ENCODE results near the gene PLA2G4F. TPM values are rescaled to one million over a fixed set of nuclear protein-coding genes. Genes with fewer than 3 reads are reported as not detected.

The PLA2G4F gene
- total RNA-seq, 4 donors from 2014 or later, result 7.4 to 45.2 (median 36.6) TPM

GRCh38 chr15:42151141-42151561, 5.3 kb downstream of the PLA2G4F start:
- DNase-seq, result no peak

GRCh38 chr15:42150219-42150970, 6.0 kb downstream of the PLA2G4F start:
- H3K36me3 ChIP-seq, result no peaks in the 10 kb centered on the region
- no peaks in the 10 kb centered on the region for H3K4me1 ChIP-seq
- peak in 1 of 3 donors; percentile 15 for DNase-seq
- no peaks in the 10 kb centered on the region for H3K9me3 ChIP-seq
- no peak overlapping the region for H3K27ac ChIP-seq
- H3K4me3 ChIP-seq, result no peak overlapping the region
- H3K27me3 ChIP-seq, result no peaks in the 10 kb centered on the region
- TF ChIP-seq CTCF (IDR thresholded peaks at IDR 0.05) (no peak), POLR2A (IDR thresholded peaks at IDR 0.05) (no peak)

More at GRCh38 chr15:42151141-42151561, 5.3 kb downstream of the PLA2G4F start:
- Histone ChIP-seq H3K9me3 (no peaks in the 10 kb centered on the region), H3K4me1 (no peaks in the 10 kb centered on the region), H3K27ac (no peak overlapping the region), H3K4me3 (no peak overlapping the region), H3K27me3 (no peaks in the 10 kb centered on the region), H3K36me3 (no peaks in the 10 kb centered on the region)
- TF ChIP-seq CTCF (IDR thresholded peaks at IDR 0.05) (no peak), POLR2A (IDR thresholded peaks at IDR 0.05) (no peak)

DNA sequence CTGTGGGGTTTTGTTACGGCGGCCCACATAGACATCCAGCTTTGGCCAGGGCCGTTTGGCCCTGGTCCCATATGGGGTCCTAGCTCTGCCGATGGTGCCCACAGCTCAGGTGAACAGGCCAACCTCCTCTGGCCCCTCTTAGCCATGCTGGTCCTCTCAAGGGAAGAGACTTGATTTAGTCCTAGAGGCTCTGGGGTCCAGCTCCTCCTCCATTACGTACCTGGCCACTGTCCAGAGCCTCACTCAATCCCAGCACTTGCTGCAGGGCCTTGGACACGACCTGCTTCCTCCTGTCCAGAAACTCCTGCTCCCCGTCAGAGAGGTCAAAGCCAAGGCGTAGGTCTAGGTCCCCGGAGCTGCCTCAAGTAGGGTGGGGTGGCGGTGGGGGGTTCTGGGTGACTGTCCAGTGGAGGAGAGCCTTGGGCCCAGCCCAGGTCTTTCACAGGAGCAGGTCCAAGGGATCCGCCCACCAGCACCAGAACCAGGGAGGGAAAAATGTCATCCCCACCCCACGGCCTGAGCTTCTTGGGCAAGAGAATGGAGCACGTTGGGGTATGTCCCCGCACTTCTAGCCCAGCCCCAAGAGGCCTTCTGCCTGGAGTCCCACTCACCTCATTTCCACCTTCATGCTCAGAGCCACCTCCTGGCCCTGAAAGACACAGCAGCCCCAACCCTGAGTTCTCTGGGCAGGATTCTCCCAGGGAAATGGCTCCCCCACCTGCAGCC, 6.8 kb downstream of the PLA2G4F start:
- Histone ChIP-seq H3K4me3 (no peak overlapping the region), H3K4me1 (no peaks in the 10 kb centered on the region), H3K27me3 (no peaks in the 10 kb centered on the region), H3K36me3 (no peaks in the 10 kb centered on the region), H3K9me3 (no peaks in the 10 kb centered on the region), H3K27ac (no peak overlapping the region)
- TF ChIP-seq POLR2A (IDR thresholded peaks at IDR 0.05), result no peak
- no peak for TF ChIP-seq CTCF (IDR thresholded peaks at IDR 0.05)
- peak in 1 of 3 donors; percentile 43 for DNase-seq

GRCh38 chr15:42148808-42149492, 7.5 kb downstream of the PLA2G4F start:
- Histone ChIP-seq H3K27me3 (no peaks in the 10 kb centered on the region), H3K4me3 (no peak overlapping the region), H3K27ac (no peak overlapping the region), H3K36me3 (no peaks in the 10 kb centered on the region), H3K9me3 (no peaks in the 10 kb centered on the region), H3K4me1 (no peaks in the 10 kb centered on the region)
- no peak for TF ChIP-seq CTCF (IDR thresholded peaks at IDR 0.05)
- TF ChIP-seq POLR2A (IDR thresholded peaks at IDR 0.05), result no peak
- DNase-seq, result peak in 1 of 3 donors; percentile 31

- Histone ChIP-seq H3K36me3 (no peaks in the 10 kb centered on the region), H3K27ac (no peak overlapping the region), H3K4me3 (no peak overlapping the region), H3K4me1 (peaks cover 0 to 1% (median 0%) of the 10 kb centered on the region in 4 donors), H3K9me3 (no peaks in the 10 kb centered on the region), H3K27me3 (no peaks in the 10 kb centered on the region)
- DNase-seq, result peak in 1 of 3 donors; percentile 19
- TF ChIP-seq CTCF (IDR thresholded peaks at IDR 0.05) (no peak), POLR2A (IDR thresholded peaks at IDR 0.05) (no peak)
Measured at GRCh38 chr15:42147431-42147735, 9.1 kb downstream of the PLA2G4F start.
